HG02610 (cell line): Measurements from ENCODE around the gene IL12A.

ENCODE experiments used
- ATAC-seq: cut with Tn5 transposase; IDR thresholded peaks from one replicate; pipeline ENCODE4 v1.9.1; 2021; ENCODE audit warnings: mild to moderate bottlenecking, moderate library complexity; ENCODE audit not compliant: unreplicated experiment

Gene IL12A

GRCh38 chr3:159988617-159989271 lies at the start of gene IL12A:
Gene IL12A, plus strand, starts transcription at chr3:159988835.
- ATAC-seq, result peak; percentile 89

- peak; percentile 80 for ATAC-seq
Measured at GRCh38 chr3:159941038-159942000, 47.3 kb upstream of the IL12A start.

- no peak for ATAC-seq
Measured at GRCh38 chr3:159944781-159945180, 43.9 kb upstream of the IL12A start.

DNA sequence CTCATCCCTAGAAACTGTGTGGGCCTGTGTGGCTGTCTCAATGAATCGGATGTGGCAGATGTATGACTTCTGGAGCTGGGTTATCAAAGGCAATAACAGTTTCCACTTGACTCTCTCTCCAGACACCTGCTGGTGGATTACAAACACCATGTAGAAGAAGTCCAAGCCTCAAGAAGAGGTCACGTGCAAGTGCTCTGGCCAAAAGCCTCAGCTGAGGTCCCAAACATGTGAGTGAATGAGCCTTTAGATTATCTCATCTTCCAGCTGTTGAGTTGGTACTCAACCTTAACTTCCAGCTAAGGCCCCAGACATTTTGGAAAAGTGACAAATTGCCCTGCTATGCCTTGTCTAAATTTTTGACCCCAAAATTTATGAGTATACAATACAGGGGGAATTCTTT lies 42.7 kb upstream of the IL12A start:
- no peak for ATAC-seq

GRCh38 chr3:159947220-159947619 lies 41.4 kb upstream of the IL12A start:
- ATAC-seq, result no peak

DNA sequence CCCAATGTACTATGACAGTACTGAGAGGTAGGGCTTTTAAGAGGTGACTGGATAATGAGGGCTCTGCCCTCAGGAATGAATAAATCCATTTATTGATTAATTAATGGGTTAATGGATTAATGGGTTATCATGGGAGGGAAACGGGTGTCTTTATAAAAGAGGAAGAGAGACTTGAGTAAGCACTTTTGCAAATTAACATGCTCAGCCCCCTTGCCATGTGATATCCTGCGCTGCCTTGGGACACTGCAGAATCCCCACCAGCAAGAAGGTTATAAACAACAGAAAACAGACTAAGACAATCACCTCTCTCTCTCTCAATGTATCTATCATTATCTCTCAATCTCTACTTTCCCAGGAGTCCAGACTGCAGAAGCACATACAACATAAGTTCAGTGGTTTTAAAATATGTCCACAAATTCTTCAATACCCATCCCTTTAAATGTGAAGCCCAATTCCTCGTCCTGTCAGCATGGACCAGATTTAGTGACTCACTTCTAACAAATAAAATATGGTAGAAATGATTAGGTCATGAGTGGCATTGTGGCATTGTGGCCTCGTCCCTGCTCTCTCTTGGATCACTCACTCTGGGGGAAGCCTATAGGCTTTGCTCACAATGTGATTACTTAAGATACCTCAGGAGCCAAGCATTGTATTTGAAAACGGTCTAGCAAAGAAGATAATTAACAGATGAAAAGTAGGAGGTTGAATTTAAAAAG lies 40.0 kb upstream of the IL12A start:
- no peak for ATAC-seq

GRCh38 chr3:159950156-159950898 lies 38.3 kb upstream of the IL12A start:
- peak; percentile 82 for ATAC-seq

- ATAC-seq, result no peak
Measured at GRCh38 chr3:159951540-159951939, 37.1 kb upstream of the IL12A start.

- ATAC-seq, result no peak
Measured at GRCh38 chr3:159953325-159954085, 35.1 kb upstream of the IL12A start.

DNA sequence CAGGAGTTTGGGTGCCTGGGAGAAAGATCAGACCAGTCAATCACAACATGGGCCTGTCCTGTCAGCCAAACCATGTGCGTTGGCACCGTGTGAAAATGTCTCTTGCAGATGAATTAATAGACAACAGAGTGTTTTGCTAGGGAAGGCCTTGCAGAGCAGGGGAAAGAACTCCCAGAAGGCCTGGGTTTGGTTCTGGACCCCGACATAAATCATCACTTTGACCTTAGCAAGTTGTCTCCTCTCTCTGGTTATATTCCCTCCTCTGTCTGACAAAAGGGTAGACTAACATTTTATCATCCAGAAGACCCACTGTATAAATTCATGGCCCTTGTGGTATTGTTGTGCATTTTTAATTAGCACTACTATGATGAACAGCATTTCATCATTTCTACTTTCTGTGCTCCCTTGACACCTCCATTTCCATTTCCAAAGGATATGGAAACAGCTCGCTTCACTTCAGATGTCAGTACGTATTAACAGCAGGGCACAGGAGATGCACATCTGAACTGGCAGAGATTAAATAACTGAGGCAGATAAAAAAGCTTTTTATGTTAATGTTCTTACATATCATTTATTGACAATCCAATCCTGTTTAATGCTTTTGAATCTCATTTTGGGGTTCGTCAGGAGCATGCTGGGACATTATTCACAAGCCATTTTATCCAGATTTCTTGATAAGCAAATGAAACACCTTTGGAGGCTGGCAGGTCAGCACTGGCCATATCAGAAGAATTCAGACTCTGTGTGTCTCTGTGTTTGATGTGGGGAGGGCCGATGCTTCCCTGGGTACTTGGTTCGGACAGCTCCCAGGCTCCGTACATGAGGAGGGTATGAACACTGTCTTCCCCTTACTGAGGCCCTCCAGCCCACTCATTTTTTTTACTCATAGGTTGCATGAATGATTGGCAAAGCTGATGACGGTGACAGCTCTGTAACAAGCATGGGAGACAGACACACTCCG lies 28.2 kb upstream of the IL12A start:
- ATAC-seq, result no peak

DNA sequence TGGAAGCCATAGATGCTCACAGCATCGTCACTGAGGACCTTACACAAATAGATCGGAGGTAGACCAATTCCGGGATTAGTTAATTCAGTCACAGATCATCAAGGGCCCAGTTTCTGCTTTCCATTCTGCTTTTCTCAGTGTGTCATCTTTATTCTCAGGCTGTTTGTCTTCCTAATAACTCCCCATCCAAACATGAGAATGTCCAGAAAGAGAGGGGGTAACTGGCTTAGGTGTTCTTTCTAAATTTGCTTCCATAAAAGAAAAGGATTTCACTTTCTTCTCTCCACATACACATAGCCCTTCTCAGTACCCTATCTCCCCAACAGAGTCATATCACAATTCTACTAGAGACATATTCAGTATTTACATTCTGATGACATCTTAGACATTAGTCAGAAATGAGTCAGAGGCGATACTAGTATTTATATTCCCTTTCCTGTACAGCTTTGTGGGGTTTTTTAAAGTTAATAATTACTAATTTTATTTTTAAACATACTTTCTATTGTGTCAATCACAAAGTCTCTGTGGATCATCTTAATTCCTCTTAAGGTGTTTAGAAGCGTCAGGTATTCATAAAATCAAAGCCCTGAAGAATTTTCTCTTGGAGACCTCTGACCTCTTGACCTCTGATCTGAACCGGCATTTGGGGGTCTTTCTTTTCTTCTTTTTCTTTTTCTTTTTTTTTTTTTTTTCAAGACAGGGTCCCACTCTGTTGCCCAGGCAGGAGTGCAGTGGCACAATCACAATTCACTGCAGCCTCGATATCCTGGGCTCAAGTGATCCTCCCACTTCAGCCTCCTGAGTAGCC lies 24.3 kb upstream of the IL12A start:
- ATAC-seq, result peak; percentile 99

- ATAC-seq, result no peak
Measured at GRCh38 chr3:159971311-159971710, 17.3 kb upstream of the IL12A start.

DNA sequence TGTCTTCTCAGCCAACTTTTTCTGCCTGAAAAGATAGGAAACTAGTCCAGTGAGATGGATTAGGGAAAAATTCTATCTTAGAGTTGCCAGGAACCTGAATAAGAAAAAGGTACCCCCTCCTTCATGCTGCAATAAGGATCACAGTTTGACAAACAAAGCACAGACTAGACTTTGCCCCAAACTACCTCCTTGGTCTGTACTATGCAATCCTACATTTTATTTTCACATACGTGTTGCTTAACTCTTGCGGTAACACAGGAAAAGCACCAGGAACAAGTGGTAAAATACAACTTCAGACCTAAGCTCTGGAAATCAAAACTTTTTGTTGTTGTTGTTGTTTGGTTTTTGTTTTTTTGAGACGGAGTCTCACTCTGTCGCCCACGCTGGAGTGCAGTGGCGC lies 11.3 kb upstream of the IL12A start:
- ATAC-seq, result no peak

DNA sequence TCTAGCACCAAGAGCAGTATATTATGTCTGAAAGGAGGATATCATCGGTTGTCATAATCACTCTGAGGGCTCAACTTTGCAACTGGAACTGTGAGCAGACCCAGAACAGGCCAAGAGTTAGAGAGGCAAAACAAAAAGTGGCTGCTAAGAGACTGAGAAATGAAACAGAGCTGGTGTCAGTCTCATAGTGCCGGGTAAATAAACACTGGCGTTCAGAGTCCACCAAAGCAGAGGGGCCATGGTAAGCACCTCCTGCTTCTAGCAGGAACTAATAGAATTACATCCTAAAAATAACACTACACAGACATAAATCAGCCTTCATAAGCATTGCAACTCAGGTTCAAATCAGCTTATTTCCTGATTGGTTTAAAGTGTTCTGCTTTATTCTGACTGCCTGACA lies 10.3 kb upstream of the IL12A start:
- peak; percentile 72 for ATAC-seq

GRCh38 chr3:159978918-159979703 lies 9.5 kb upstream of the IL12A start:
- ATAC-seq, result no peak

DNA sequence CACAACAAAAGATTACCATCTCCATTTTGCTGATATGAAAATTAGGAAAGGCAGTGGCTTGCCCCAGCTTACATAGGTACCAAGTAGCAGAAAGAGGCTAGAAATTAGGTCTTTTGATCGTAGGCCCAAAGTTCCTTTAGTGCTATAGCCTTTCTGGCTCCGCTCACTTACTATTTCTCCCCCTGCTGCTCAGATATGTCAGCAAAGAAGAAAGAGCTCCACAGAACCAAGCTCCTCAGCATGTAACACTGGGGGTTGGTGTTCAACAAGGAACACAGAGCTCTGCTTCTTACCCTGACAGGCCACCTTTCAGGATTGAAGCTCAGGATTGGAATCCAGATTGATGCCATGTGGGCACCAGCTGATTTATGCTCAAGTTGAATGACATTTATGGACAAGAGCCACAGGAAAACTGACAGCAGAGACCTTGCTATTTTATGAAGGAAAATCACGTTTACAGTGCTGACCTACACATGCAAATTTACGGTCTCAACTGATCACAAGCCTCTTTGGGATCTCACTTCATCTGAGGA lies 6.1 kb upstream of the IL12A start:
- no peak for ATAC-seq

GRCh38 chr3:159987291-159987711 lies 1.3 kb upstream of the IL12A start:
- peak; percentile 28 for ATAC-seq
